Muscle layer of duodenum (tissue), 2 donors: ENCODE results near the gene PCGF1.

Source experiments
- H3K27ac ChIP-seq: one replicate; pipeline ENCODE4 v1.7.0; 2013; ENCODE audit warnings: mild to moderate bottlenecking, low read length
- H3K27me3 ChIP-seq: one replicate; pipeline ENCODE4 v1.7.0; 2013; ENCODE audit warnings: low read depth, mild to moderate bottlenecking, control low read depth, low read length
- H3K36me3 ChIP-seq, 2 donors: one replicate each; pipeline ENCODE4 v1.7.0; 2013; ENCODE audit warnings: low read length in 2 of 2, control low read depth in 1 of 2, mild to moderate bottlenecking in 1 of 2; ENCODE audit not compliant: insufficient read depth in 2 of 2, control insufficient read depth in 1 of 2
- H3K4me1 ChIP-seq, 2 donors: one replicate each; pipeline ENCODE4 v1.7.0; 2013; ENCODE audit warnings: low read length in 2 of 2, mild to moderate bottlenecking in 2 of 2, control low read depth in 1 of 2, moderate library complexity in 1 of 2; ENCODE audit not compliant: insufficient read depth in 2 of 2, control insufficient read depth in 1 of 2
- H3K4me3 ChIP-seq, 2 donors: one replicate each; pipeline ENCODE4 v1.7.0; 2013; ENCODE audit warnings: low read length in 2 of 2, low read depth in 1 of 2, mild to moderate bottlenecking in 1 of 2
- H3K9me3 ChIP-seq, 2 donors: one replicate each; pipeline ENCODE4 v1.7.0; 2013; ENCODE audit warnings: low read length in 2 of 2, control low read depth in 1 of 2, mild to moderate bottlenecking in 1 of 2; ENCODE audit not compliant: control insufficient read depth in 1 of 2
- donor health status: healthy.

The PCGF1 gene

DNA sequence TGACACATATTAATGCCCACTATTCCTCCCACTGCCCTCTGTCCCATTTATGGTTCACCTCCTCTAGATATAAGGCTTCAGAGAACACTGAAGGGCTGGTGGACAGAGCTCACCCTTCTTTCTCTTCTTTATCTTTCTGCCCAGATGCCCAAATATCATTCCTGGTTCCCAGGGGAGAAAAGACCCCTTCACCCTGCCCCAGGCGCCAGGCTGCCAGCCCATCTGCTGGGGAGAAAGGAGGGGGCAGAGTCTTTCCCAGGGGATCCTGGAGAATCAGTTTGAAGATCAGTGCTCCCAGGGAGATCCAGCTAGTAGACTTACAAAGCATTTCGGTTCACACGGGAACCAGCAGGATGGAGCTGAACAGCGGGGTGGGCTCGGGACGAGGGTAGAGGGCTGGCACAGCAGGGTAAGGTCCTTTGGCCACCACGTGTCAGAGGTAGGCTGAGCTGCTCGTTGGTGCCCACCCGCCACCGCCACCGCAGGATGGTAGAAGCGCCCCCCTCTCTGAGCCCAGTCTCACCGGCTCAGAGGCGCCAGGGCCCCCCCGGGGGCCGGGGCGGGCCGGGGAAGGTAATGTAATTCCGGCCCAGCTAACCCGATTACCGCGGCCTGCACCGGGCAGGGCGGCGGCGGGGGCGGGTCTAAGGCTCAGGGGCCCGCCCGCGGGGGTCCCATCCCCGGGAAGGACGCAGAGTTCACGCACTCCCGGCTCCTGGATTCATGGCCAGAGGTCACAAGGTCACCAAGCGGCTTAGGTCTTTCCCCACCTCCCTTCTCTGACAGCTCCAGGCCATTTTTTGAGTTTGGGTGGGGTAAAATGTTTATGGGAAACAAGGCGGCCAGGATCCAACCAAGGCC lies 5.5 kb upstream of the PCGF1 start:
- Histone ChIP-seq H3K4me3 (no peak overlapping the region), H3K27ac (no peak overlapping the region), H3K9me3 (no peaks in the 10 kb centered on the region), H3K36me3 (no peaks in the 10 kb centered on the region), H3K27me3 (peaks cover 68% of the 10 kb centered on the region), H3K4me1 (peaks cover 0 to 36% of the 10 kb centered on the region in 2 donors)

DNA sequence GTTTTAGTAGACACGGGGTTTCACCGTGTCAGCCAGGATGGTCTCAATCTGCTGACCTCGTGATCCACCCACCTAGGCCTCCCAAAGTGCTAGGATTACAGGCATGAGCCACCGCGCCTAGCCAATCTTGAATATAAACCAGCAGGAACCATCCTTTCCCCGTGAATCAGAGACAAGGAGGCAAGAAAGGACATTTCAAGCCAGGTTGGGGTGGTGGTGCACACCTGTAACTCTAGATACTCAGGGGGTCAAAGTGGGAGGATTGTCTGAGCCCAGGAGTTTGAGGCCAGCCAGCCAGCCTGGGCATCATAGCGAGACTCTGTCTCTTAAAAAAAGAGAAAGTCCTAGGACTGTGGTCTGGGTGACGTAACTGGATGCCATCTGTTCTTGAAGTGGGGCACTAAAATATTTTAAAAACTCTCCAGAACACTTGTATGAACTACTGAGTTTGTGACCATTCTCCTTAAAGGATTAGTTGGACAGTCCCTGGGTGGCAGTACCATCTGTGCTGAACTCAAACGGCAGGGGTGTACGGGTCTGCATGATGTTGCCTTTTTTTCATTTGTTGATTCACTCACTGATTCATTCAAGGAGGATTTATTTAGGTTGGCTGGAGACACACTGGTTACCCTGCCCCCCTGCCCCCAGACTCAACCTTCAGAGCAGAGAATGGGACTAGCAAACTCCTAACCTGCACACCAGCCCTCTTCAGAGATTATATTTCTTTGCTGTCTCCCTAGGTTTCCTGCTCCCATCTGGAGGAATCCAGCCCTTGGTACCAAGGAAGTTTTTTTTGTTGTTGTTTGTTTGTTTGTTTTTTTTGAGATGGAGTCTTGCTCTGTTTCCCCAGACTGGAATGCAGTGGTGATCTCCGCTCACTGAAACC lies 3.9 kb upstream of the PCGF1 start:
- Histone ChIP-seq H3K36me3 (peaks cover 0 to 6% of the 10 kb centered on the region in 2 donors), H3K27ac (no peak overlapping the region), H3K9me3 (no peaks in the 10 kb centered on the region), H3K27me3 (peaks cover 57% of the 10 kb centered on the region), H3K4me1 (peaks cover 6 to 39% of the 10 kb centered on the region in 2 donors), H3K4me3 (no peak overlapping the region)

DNA sequence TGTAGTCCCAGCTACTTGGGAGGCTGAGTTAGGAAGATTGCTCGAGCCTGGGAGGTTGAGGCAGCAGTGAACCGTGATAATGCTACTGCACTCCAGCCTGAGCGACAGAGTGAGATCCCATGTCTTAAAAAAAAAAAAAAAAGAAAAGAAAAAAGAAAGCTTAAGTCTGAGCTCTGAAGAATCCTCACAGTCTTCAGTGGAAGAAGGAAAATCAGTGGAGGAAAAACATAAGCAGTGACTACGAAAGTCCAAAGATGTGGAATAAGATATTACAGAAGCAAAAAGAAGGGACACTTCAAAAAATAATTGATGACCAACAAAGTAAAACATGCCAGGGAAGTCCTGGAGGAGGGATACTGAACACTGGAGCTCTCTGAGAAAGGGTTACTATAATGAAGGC lies 2.8 kb upstream of the PCGF1 start:
- Histone ChIP-seq H3K4me3 (no peak overlapping the region), H3K27me3 (peaks cover 48% of the 10 kb centered on the region)

DNA sequence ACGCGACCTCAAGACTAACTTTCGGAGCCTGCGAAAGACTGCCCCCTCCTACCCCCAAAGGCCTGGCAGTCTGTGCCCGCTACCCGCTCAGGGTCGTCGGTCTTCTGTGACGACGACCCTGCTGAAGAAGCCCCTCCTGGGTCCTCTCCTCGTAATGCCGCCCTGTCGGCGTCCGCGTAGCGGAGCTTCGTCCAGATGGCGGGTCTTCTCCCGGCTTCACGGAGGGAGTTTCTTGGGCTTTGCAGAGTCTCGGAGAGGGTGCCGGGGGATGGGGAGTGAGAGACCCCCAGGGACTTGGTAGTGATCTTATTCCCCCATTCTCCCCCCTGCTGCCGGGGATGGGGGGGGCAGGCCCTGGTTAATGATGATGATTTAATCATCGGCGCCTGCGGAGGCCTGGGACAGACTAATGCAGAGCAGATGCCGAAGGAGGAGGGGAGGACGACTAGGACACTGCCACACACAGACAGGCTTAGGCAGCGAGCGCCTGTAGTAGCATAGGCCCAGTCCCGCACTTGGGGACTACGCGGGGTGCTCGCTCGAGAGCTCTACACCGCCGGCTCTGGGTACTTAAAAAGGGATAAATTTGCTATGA lies 528 bp upstream of the PCGF1 start:
- peaks cover 19 to 45% of the 10 kb centered on the region in 2 donors for H3K4me1 ChIP-seq
- peak overlapping the region; percentile 86 to 88 for H3K4me3 ChIP-seq
- H3K36me3 ChIP-seq: peaks cover 13 to 26% of the 10 kb centered on the region in 2 donors
- H3K27me3 ChIP-seq: peaks cover 25% of the 10 kb centered on the region
- H3K27ac ChIP-seq: peak overlapping the region; percentile 98
- no peaks in the 10 kb centered on the region for H3K9me3 ChIP-seq

More for the DNA sequence above, 2.8 kb upstream of the PCGF1 start:
- Histone ChIP-seq H3K4me1 (peaks cover 14 to 39% of the 10 kb centered on the region in 2 donors), H3K9me3 (no peaks in the 10 kb centered on the region), H3K27ac (no peak overlapping the region), H3K36me3 (peaks cover 5 to 13% of the 10 kb centered on the region in 2 donors)

DNA sequence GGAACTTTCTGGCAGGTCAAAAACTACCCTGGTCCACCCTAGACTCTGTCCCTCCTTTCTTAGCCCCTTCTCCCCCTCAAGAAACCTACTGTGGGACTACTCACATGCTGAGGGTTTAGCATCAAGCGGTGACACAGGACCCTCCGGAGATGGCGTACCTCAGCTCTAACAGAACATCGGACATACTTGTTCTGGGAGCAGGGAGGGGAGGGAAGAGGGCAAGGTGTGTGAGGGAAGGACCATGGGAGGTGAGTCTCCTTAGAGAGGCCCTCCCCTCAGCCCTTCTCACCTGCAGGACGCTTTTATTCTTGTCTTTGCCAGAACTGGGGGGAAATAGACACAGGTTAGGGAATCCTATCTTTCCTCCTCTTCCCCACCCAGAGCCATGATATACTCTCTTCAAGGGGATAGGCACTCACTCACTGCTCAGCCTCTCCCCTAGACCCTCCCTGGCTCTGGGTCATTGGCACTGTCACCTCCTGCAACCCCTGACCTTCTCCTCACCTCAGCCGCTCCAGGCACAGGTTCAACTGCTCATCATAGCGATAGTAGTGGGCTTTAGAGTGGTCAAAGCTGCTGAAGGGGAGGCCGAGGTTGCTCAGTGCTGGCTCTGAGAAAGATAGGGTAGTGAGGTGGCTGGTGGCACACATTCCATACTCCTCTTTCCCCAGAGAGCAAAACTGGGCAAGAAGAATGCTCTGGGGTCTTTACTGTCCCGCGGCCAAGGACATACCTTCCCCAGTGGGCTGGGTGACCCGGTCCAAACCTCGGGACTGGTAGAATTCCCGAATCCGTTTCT lies 1.8 kb downstream of the PCGF1 start:
- H3K4me3 ChIP-seq: peak overlapping the region; percentile 46 to 88
- H3K27ac ChIP-seq: no peak overlapping the region
- H3K9me3 ChIP-seq: no peaks in the 10 kb centered on the region
- H3K4me1 ChIP-seq: peaks cover 19 to 51% of the 10 kb centered on the region in 2 donors
- peaks cover 15% of the 10 kb centered on the region for H3K27me3 ChIP-seq
- peaks cover 13 to 26% of the 10 kb centered on the region in 2 donors for H3K36me3 ChIP-seq

DNA sequence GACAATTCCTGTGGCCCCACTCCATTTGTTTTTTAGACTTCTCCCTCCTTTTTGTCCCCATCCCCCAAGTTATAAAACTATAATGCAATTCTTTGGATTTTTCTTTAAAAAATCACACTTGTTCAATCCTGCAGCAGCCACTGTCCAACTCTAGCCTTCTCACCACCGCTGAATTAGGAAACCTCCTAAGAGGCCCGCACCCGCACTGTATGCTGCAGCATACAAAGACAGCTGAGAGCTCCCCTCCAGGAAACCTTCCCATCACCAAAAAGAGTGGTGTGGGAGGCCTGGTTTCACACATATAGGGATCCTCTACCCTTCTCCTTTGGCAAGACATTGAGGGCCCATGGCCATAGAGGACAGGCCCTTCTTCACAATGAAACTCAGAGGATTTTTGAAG lies 2.9 kb downstream of the PCGF1 start:
- Histone ChIP-seq H3K36me3 (peaks cover 13 to 26% of the 10 kb centered on the region in 2 donors), H3K4me3 (peak overlapping the region; percentile 62 to 80), H3K27me3 (peaks cover 19% of the 10 kb centered on the region), H3K4me1 (peaks cover 19 to 55% of the 10 kb centered on the region in 2 donors), H3K9me3 (no peaks in the 10 kb centered on the region), H3K27ac (no peak overlapping the region)

DNA sequence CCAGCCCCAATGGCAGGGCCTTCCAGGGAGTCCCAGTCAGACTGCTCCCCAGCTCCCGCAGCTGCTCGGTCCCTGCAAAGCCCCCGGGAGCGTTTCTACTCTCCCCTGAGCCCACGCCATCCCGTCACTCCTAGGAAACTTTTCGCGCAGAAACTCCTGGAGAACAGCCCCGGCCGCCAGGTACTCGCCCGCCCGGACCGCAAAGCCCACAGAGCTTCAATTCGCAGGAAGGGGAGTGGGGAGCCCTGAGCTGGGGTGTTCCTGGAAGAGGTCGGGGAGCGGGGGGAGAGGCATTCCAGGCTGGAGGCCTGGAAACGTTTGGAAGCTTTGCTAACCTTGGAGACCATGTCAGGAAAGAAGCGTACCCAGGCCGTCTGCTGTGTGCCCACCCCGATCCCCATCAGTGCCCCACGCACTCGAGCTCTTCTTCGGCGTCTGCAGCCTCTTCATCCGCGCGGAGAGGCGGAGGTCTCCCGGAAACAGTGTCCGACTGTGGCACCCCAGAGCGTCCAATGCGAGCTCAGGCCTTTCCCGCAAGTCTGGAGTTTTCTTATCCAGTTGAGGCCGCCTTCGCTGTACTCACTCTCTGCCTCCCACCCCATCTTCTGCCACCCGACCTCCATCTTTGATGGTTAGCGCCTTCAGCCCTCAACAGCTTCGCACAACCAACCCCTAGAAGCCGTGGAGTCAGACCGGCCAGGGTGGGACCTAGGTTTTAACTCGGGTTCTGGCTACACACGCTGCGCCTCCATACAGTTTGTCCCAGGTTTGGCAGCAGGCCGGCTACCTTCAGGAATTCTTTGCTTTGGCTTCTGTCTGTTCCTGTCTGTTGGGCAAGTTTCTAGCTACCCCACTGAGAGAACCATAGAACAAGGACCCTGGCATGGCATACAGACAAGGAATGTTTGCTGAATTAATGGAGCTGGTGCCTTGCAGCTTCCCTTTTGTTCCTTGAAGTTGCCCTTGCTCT lies 3.7 kb downstream of the PCGF1 start:
- peak overlapping the region; percentile 83 for H3K27ac ChIP-seq
- H3K4me3 ChIP-seq: peak overlapping the region; percentile 62 to 80
- H3K4me1 ChIP-seq: peaks cover 19 to 63% of the 10 kb centered on the region in 2 donors
- peaks cover 13 to 26% of the 10 kb centered on the region in 2 donors for H3K36me3 ChIP-seq
- H3K27me3 ChIP-seq: peaks cover 26% of the 10 kb centered on the region
- no peaks in the 10 kb centered on the region for H3K9me3 ChIP-seq

DNA sequence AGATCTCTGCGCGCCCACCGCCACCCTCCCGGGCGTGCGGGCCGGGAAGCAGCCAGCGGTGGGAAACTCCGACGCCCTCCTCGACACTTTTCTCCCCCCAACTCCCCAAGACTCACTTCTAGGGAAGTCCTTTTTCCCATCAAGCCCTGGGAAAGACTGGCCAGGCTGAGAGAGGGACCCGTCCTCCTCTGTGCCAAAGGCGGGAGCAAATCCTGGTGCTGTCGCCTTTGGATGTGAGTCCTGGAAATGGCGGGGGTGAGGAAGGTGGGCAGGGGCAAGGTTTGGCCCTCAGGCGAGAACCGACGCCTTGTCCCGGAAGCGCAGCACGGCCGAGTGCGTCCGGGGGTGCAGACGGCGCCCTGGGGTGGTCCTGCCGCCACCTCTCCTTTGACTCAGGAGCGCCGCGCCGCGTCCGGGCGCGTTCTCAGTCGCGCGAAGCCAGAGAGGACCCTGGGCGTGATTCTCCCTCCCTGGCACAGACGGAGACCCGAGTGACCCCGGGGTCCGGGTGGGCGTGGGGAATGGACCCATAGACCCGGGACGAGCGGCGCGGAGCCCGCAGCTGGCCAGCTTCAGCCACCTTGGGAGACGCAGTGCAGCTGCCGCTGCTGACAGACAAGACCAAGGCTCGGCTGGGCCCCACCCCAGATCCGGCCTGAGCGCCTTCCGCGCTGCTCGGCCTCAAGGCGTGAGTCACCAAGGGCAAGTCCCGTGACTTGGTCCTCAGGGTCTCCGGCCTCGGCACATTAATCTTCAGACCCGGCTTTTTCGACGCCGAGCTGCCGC lies 4.6 kb downstream of the PCGF1 start:
- H3K4me1 ChIP-seq: peaks cover 22 to 66% of the 10 kb centered on the region in 2 donors
- peaks cover 32% of the 10 kb centered on the region for H3K27me3 ChIP-seq
- H3K36me3 ChIP-seq: peaks cover 13 to 26% of the 10 kb centered on the region in 2 donors
- peak overlapping the region; percentile 83 for H3K27ac ChIP-seq
- H3K4me3 ChIP-seq: peak overlapping the region; percentile 62 to 80
- H3K9me3 ChIP-seq: no peaks in the 10 kb centered on the region

DNA sequence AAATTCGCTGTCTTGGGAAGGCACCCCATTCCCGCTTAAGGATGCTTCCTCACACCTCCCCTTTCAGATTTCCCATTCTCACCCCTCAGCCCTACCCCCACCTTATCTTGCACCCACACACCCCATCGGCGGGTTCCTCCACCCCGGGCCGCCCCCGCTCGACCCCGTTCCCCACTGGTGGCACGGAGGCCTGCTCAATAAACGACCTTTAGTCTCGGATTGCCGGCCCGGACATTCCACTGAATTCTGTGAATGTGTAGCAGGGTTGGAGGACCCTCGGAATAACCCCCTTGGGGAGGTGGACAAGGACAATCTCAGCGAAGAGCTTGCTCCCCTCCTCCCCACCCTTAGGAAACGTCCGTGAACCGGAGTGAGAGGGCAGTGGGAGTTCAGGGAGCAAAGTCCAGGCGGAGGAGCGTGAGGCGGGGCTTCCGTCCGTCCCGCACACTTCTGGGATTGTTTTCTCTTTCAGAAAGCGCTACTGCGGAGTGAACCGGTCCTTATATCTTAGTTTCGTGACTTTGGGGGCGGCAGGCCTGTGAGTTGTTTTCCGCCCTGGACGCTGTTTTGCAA lies 5.3 kb downstream of the PCGF1 start:
- Histone ChIP-seq H3K4me1 (peaks cover 22 to 71% of the 10 kb centered on the region in 2 donors), H3K4me3 (peak overlapping the region; percentile 62 to 80), H3K27me3 (peaks cover 33% of the 10 kb centered on the region), H3K9me3 (no peaks in the 10 kb centered on the region), H3K36me3 (peaks cover 13 to 22% of the 10 kb centered on the region in 2 donors), H3K27ac (peak overlapping the region; percentile 83)
